HG02798 (cell line): ENCODE results near the gene GOLGA6L2.

Source experiments
- ATAC-seq: cut with Tn5 transposase; IDR thresholded peaks from one replicate; pipeline ENCODE4 v1.9.1; 2021; ENCODE audit warnings: mild to moderate bottlenecking; ENCODE audit not compliant: unreplicated experiment, poor library complexity

Gene GOLGA6L2, protein sequence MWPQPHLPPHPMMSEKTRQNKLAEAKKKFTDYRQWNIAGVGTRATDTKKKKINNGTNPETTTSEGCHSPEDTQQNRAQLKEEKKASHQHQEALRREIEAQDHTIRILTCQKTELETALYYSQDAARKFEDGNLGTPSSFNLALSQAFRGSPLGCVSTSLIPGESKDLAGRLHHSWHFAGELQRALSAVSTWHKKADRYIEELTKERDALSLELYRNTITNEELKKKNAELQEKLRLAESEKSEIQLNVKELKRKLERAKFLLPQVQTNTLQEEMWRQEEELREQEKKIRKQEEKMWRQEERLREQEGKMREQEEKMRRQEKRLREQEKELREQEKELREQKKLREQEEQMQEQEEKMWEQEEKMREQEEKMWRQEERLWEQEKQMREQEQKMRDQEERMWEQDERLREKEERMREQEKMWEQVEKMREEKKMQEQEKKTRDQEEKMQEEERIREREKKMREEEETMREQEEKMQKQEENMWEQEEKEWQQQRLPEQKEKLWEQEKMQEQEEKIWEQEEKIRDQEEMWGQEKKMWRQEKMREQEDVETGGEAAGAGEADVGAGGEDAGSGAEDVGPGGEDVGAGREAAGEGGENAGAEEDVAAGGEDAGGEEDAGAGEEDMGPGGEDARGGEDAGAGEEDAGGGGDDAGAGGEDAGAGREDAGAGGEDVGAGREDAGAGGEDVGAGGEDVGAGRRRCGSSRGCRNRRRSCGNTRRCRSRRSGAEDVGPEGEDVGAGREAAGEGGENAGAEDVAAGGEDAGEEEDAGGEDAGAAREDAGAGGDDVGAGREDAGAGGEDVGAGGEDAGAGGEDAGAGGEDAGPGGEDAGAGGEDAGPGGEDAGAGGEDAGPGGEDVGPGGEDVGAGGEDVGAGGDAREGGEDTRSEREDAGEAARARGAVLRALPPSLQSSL

DNA sequence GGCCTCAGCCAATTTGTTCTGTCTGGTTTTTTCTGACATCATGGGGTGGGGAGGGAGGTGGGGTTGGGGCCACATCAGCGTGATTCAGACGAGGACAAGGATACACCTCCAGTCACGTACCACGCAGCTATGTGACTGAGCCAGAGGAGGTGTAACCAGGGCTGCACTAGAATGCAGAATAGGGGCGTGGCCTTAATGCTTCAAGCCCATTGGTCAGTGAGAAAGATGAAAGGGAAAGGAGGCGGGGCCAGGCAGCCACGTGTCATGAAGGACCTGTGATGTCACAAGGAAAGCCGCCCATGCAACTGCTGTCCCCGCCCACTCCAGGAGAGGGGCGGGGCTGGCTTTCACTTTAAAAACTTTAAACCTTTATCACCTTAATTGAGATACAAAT is at the start of gene GOLGA6L2:
Gene GOLGA6L2 (minus strand): TSS at position 137 of the 394 bp plus-strand sequence. CDS start 62 bp downstream, at position 75.
- ATAC-seq = no peak

DNA sequence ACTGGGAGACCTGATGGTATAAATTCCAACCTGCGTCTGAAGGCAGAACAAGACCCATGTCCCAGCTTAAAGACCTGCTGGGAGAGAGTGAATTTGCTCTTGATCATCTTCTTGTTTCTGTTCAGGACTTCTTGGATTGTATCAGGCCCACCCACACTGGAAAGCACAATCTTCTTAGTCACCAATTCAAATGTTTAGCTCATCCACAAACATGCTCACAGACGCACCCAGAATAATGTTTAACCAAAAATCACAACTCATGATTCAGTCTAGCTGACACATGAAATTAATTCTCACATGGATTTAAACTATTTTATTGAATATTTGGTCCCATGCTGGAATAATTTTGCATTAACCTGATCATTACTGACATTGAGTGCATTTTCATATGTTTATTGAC is 37.8 kb upstream of the GOLGA6L2 start:
- ATAC-seq = no peak

DNA sequence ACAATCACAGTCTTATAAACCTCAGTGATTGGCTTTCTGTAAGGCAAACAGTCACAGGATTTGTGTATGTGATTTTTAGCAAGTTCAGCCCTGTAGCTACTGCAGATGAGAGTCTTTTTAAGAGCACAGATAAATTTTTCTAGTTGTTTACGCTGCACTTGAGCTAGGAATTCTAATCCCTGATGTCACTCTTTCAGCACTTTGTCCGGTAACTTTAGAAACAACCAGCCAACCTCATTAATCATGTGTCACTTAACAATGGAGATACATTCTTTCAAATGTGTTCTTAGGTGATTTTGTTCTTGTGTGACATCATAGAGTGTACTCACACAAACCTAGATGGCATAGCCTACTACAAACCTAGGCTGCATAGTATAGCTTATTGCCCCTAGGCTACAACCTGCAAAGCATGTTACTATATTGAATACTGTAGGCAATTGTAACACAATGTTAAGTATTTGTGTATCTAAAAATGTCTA is 36.8 kb upstream of the GOLGA6L2 start:
- ATAC-seq = no peak

DNA sequence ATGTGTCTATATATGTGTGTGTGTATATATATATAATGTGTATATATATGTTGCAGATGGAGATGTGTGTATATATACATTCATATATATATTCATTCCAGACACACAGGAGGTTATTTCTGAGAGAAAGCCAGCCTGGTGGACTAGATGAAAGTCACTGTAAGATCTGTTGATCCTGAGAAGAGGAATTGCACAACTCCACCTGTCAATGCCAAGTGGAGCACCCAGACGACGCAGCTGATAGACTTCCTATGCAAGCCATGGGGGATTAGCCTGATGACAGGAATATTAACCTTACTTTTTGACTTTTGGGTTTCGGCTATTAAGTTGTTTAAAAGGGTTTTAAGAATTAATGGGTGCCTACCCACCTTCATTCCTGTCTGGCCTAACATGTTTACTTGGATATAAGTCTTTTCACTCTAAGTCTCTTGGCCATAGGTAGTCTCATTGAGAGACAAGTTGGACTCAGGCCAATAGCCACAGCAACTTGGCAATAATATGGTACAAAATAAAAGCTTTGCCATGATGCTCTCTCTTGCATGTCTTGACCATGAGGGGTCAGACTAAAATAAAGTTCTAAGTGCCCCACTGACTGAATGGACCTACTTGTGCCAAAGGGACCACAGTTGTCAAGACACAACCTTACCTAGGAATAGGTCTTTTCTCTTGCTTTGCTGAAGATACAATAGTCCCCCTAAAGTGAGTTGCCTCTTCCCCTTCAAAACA is 35.9 kb upstream of the GOLGA6L2 start:
- ATAC-seq = no peak

DNA sequence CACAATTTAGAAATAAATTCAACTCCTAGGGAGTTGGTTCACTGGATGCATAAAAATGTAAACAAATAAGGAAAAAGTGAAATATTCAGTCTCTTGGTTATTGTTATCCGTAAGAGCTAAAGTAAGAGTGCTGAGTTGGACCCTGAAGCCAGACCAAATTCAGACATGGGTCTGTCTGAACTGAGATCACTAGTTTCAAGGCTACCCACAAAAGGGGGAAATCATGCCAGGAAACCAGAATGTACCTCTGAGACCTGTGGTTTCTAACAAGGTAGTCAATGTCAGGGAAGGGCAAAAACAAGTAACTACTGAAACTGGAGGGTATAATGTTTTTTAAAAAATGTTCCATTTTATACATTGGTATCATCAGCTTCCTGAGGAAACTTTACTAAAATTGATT is 35.2 kb upstream of the GOLGA6L2 start:
- ATAC-seq = no peak

DNA sequence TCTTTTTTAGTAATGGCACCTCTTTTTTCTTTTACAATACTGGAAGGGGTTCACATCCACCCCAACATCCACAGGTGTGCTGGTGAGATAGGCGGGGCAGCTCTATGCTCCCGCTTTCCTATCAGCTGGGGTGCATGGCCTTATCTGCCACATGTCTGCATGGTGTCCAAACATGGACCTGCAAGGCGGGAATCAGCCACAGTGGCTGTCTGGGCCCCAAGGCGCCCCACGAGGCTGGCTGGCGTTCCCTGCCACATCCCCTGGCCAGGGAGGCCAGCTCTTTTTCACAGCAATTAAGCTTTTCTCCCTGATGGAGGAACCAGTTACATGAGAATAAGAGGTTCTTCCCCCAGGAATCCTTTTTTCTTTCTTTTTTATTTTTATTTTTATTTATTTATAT is 30.9 kb upstream of the GOLGA6L2 start:
- no peak for ATAC-seq

DNA sequence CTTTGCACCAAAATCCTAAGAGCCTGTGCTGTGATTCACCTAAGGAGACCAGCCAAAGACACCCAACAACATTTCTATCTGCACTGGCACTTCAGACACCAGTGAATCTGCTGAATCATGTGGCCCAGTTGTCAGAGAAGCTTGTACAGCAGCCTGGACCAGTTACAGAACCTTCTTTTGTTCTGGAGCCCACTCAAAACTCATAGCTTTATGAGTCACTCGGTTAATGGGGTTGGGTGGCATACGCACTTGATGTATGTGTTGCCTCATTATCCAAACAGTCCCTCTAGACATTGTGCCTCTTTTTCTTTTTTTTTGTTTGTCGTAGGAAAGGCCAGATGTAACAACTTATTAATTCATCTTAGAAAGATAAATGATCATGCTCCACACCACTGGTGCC is 25.6 kb upstream of the GOLGA6L2 start:
- no peak for ATAC-seq

DNA sequence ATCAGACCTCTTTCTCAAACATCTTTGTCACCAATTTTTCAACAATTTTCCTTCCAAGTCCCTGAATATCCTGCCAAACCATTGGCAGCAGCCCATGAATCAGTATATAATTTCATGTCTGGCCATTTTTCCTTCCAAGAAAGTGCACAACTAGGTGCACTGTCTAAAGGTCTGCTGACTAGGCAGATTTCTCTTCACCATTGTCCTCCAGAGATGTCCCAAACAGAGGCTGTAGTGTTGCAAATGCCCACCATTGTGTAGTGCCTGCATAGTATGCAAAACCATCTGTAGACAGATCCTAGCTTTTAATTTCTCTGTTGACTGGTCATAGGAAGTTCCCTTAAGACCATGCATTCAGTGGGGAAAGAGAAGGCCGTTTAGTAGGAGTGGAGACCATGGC is 25.0 kb upstream of the GOLGA6L2 start:
- ATAC-seq = no peak

DNA sequence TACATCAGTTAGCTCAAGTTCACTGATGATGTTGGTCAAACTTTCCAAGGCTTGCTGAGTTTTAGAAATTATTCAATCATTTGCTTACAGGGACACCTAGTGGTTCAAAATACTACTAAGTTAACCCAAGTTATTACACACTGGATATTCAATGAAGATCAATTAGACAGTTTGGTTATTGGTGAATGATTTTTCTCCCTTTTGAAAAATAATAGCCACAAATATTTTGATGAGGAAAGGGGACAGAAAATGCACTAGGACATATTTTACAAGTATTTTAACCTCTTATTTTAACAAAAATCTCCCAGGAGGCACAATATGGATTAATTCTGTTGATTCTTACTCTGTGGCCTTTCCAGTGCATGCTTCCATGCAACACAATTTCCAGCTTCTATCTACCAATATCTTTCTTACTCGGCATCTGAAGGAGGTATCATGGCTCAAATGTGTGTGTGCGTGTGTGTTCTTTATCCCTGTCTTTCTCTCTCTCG is 20.1 kb upstream of the GOLGA6L2 start:
- no peak for ATAC-seq

DNA sequence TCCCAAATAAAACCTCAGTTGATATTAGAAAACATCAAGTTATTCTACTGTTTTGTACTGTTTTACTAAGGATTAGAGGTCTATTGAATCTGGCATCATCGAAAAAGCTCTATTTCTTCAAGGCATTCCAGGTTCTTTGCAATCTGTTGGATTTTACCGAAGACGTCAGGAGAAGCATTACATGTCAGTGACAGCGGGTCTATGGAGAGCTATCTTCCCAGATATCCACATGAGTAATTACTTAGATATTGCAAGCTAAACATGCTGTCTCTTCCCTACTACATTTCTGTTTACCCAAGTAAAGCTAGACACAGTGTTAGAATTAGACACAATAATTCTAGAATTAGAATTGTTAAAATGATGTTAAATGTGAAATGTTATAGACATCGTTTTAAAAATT is 10.8 kb upstream of the GOLGA6L2 start:
- ATAC-seq = no peak

DNA sequence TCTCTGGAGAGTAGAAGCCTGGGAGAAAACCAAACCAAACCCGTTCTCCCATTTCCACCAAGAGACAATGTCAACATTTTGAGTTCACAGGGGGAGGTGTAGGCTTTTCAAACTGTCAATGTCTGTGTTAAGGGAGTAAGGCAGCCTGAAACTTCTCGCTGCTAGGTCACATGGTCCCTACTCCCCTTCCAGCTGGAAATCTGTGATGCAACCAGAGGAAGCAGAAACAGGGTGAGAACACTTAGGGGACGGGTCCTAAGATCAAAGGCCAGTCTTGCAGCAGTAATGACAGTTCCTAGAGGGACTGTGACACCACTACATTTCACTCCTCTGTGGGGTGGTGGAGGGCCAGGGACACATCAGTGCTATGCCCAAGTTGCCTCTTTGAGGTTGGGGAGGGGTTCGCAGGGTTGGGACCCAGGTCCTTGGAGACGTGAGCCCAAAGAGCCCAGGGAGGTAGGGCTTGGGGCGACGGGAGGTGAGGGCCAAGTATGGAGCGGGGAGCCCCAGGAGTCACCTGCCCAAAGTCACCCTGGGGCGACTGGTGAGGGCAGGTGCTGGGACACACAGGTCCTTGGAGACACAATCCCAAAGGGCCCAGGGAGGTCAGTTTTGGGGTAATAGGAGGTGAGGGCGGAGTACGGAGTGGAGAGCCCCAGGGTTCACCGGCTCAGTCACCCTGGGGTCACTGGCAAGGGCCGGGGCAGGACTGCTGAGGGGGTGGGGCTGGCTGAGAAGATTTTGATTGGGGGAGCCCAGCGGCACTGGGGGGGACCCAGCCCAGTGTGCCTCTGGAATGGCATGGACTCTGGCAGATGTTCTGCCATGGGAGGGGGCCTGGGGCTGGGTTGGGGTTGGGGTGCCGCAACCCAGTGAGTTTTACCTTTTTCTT is 582 bp downstream of the GOLGA6L2 start:
- no peak for ATAC-seq

DNA sequence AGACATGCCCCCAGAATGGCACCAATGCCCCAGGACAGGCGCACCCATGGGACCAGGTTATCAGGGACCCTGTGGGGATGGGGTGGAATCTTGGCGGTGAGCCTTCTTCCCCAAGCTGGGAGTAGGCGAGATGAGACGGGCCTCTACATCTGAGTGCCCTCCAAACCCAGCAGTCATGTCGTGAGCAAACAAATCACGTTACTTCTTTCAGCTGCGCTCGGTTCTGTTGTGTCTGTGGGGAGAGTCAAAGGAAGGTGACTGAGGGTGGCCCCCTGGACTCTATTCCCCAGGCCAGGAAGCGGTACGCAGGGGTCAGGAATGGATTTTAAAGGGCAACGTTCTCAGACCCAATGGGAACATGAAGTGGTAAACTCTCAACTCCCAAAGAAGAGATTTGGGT is 2.8 kb downstream of the GOLGA6L2 start:
- no peak for ATAC-seq

DNA sequence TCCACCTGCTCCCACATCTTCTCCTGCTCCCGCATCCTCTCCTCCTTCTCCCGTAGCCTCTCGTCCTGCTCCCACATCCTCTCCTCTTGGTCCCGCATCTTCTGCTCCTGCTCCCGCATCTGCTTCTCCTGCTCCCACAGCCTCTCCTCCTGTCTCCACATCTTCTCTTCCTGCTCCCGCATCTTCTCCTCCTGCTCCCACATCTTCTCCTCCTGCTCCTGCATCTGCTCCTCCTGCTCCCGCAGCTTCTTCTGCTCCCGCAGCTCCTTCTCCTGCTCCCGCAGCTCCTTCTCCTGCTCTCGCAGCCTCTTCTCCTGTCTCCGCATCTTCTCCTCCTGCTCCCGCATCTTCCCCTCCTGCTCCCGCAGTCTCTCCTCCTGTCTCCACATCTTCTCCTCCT is 5.8 kb downstream of the GOLGA6L2 start:
- no peak for ATAC-seq

DNA sequence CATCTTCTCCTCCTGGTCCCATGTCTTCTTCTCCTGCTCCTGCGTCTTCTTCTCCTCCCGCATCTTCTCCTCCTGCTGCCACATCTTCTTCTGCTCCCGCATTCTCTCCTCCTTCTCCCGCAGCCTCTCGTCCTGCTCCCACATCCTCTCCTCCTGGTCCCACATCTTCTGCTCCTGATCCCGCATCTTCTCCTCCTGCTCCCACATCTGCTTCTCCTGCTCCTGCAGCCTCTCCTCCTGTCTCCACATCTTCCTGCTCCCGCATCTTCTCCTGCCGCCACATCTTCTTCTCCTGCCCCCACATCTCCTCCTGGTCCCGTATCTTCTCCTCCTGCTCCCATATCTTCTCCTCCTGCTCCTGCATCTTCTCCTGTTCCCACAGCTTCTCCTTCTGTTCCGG is 6.4 kb downstream of the GOLGA6L2 start:
- no peak for ATAC-seq

DNA sequence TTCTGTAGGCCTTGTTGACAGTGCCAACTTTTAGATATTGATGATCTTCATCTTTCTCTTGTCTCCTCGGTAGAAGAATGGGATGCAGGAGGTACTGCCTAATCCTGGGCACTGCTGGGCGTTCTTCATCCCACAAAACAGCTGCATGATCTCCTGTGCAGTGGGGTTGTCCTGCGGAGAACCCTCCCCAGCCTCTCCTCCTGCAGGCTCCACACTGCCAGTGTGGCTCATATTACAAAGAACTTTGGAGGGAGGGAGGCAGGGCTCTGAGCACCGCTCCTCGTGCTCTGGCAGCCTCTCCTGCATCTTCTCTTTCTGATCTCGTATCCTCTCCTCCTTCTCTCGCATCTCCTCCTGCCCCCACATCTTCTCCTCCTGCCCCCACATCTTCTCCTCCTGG is 7.5 kb downstream of the GOLGA6L2 start:
- ATAC-seq = no peak

DNA sequence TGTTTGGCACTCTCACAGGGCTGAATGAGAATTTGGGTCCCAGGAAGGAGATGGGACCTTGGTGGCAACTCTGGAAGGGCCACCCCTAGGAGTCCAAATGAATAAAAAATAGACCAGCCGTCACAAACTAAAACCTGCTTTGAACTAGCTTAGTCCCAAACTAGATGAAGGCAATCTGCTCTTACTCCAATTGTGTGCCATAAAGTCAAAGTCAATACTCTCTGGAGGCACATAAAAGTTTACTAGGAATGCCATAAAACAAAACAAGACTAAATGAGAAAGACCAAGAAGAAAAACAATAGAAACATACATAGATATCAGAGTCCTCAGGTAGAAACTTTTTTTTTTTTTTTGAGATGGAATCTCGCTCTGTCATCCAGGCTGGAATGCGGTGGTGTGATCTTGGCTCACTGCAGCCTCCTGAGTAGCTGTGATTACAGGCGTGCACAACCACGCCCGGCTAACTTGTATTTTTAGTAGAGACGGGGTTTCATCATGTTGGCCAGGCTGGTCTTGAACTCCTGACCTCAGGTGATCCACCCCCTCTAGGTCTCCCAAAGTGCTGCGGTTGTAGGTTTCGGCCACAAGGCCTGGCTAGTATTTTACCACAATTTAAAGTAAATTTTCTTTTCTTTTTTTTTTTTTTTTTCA is 8.1 kb downstream of the GOLGA6L2 start:
- no peak for ATAC-seq

DNA sequence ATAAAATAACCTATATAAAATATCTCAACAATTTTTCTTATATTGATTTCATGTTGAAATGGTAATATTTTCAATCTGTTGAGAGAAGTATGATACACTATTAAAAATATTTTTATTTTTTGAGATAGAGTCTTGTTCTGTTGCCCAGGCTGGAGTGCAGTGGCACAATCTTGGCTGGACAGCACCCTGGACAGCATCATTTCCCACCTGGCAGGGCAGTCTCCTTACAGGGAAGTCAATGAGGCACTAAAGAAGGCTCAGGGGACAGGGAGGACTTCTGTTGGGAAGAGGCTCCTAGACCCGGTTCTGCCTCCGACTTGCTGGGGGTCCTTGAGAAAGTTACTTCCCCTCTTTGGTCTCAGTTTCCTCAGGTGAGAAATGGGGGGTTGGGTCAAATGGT is 9.4 kb downstream of the GOLGA6L2 start:
- no peak for ATAC-seq

DNA sequence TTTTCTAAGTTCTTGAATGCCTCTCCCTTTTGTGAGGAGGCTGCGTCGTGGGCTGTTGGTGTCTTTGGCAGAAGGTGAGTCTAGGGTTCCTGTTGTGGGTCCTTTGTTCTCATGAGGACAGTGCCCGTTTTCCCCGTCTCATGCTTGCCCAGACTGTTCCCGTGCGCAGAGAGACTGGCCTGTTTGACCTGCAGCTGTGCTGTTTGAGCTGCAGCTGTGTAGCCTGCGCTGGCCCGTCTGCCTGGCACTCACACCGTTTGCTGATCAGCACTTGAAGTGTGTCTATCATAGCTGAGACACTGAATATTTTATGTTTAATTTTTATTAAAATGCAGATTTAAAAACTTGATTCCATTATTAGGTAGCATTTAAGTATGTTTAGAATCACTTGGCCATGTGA is 9.9 kb downstream of the GOLGA6L2 start:
- ATAC-seq = no peak

DNA sequence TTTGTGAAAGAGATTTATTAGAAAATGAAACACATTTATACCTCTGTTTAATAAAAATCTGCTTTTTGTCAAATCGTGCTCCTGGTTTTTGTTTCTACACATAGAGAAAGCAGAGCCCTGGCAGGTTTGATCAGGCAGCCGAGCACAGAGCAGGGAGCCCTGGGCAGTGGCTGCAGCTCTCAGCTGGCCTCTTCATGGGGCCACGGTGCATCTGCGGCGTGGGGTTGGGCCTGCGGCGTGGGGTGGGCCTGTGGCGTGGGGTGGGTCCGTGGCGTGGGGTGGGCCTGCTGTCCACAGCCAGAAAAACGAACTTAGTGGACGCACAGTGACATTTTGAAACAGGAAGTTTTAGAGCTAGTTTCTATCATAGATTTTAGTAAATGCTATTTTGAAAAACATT is 10.6 kb downstream of the GOLGA6L2 start:
- ATAC-seq = no peak
